Muscle layer of colon (tissue), 2 donors: ENCODE data around the gene PPP2R2C.

ENCODE experiments used
- H3K27ac ChIP-seq: one replicate; pipeline ENCODE4 v1.7.0; 2013; ENCODE audit warnings: low read depth, mild to moderate bottlenecking, low read length, moderate library complexity
- H3K27me3 ChIP-seq, 2 donors: one replicate each; pipeline ENCODE4 v1.7.0; 2013; ENCODE audit warnings: low read length in 2 of 2, mild to moderate bottlenecking in 2 of 2; ENCODE audit not compliant: insufficient read depth in 2 of 2, control insufficient read depth in 1 of 2
- H3K36me3 ChIP-seq: one replicate; pipeline ENCODE4 v1.7.0; 2013; ENCODE audit warnings: mild to moderate bottlenecking, low read length; ENCODE audit not compliant: insufficient read depth
- H3K4me1 ChIP-seq: one replicate; pipeline ENCODE4 v1.7.0; 2013; ENCODE audit warnings: mild to moderate bottlenecking, low read length; ENCODE audit not compliant: insufficient read depth
- H3K4me3 ChIP-seq, 2 donors: one replicate each; pipeline ENCODE4 v1.7.0; 2013; ENCODE audit warnings: low read length in 2 of 2, low read depth in 1 of 2, mild to moderate bottlenecking in 1 of 2, moderate library complexity in 1 of 2
- H3K9ac ChIP-seq: one replicate; pipeline ENCODE4 v1.7.0; 2013; ENCODE audit warnings: low read length
- H3K9me3 ChIP-seq: one replicate; pipeline ENCODE4 v1.7.0; 2013; ENCODE audit warnings: mild to moderate bottlenecking, low read length
- donor health status: abdominal sarcoma.
- donor health status: Adenocarcinoma of cecum.

PPP2R2C gene

DNA sequence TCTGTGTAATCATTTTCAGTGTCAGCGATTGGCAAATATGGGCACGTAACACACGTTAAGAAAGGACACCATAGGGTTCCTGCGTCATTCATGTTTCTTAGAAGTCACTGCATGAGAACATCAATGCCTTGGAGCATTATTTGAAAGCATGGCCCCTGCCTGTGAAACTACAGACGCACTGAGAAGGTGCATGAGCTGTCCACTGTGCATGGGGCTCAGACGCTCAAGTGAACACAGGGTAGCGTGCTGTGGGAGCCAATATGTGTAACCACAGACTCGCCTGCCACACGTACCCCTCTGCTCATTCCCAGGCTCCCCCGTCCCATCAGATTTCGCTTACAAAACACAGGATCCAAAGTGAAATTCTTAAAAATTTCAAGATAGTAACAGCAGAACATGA is 6.5 kb downstream of the PPP2R2C start:
- peaks cover 11 to 25% of the 10 kb centered on the region in 2 donors for H3K27me3 ChIP-seq
- H3K4me1 ChIP-seq: peaks cover 7% of the 10 kb centered on the region
- no peak overlapping the region for H3K4me3 ChIP-seq
- no peaks in the 10 kb centered on the region for H3K9me3 ChIP-seq
- no peak overlapping the region for H3K27ac ChIP-seq
- no peak overlapping the region for H3K9ac ChIP-seq
- no peaks in the 10 kb centered on the region for H3K36me3 ChIP-seq

- H3K4me1 ChIP-seq: peaks cover 1% of the 10 kb centered on the region
- H3K9me3 ChIP-seq: no peaks in the 10 kb centered on the region
- no peak overlapping the region for H3K9ac ChIP-seq
- H3K4me3 ChIP-seq: no peak overlapping the region
- peaks cover 10 to 17% of the 10 kb centered on the region in 2 donors for H3K27me3 ChIP-seq
- no peak overlapping the region for H3K27ac ChIP-seq
- H3K36me3 ChIP-seq: no peaks in the 10 kb centered on the region
These were observed 7.4 kb downstream of the PPP2R2C start for GRCh38 chr4:6464842-6465588.

DNA sequence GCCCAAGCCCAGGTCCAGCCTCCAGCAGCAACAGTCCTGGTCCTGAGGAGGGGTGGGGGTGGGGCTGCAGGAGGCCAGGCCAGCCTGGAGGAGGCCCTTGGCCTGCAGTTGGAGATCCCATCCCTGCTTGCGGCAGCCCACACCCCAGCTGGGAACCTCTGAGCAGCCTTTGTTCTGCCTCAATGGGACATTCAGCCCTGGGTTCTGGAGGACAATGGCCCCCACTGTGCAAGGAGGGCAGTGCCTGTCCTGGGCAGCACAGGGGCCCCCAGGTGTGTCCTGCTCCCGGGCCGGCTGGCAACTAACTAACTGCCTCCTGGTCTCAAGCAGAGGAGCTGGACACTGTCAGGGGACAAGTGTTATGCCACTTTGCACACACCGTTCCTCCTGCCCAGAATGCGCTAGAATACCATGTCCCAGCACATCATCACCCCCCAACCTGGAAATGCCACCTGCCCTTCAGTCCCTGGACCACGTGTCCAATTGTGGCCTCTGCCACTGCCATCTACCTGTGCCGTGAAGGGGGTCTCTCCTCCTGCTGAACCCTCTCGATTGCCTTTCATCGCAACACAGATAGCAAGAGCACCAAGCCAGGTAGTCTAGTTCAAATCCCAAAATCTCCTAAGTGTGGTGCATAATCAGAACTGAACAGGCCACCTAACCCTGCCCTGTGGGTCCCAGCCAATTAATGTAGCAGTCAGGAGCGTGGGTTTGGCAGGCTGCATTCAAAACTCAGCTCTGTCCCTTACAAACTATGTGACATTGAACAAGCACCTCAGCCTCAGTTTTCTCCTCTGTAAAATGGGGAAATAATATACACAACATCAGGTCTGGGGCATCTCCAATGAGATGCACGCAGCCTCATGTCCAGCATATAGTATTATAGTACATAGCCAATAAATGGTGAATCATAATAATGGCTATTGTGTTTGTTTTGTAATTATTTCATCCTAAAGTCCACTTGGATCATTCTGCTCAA is 8.8 kb downstream of the PPP2R2C start:
- no peak overlapping the region for H3K27ac ChIP-seq
- H3K9ac ChIP-seq: no peak overlapping the region
- peaks cover 3 to 7% of the 10 kb centered on the region in 2 donors for H3K27me3 ChIP-seq
- H3K4me3 ChIP-seq: no peak overlapping the region
- H3K9me3 ChIP-seq: no peaks in the 10 kb centered on the region
- H3K4me1 ChIP-seq: no peaks in the 10 kb centered on the region
- H3K36me3 ChIP-seq: no peaks in the 10 kb centered on the region

DNA sequence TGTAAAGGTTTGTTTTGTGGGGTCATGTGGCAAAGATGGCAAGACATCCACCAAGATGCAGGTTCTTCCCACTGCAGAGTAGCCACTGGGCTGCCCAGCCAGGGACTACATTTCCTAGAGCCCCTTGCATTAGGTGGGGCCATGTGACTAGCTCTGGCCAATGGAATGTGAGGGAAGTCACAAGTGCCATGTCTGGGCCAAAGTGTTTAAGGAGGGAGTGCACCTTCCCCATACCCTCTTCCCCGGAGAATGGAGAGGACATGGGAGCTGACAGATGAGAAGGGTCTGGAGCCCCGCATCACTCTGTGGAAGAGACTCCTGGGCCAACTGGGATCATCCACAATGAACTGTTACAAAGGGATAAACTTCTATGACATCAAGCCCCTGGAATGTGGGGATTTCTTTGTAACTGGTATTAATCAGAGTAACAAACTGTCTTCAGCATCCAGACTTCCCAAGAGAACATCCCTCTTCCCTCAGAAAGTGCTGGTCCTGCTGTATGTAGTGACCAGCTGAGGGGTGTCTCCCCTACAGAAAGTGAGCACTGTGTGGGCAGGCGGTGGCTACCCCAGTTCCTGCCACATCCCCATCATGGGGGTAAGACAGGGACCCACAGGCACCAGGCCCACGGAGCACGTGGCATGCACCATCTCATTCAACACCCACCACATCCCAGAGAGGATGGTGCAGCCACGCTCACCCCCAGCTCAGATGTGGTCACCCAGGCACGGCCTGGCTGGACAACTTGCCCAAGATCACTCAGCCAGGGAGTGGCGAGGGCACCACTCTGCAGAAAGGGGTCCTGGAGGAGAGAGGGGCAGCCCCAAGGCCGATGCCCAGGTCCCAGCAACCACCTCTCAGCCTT is 10.9 kb downstream of the PPP2R2C start:
- Histone ChIP-seq H3K27me3 (no peaks in the 10 kb centered on the region), H3K36me3 (no peaks in the 10 kb centered on the region), H3K27ac (no peak overlapping the region), H3K9me3 (no peaks in the 10 kb centered on the region), H3K4me3 (no peak overlapping the region), H3K4me1 (no peaks in the 10 kb centered on the region), H3K9ac (no peak overlapping the region)

GRCh38 chr4:6460876-6461275 is 11.5 kb downstream of the PPP2R2C start:
- H3K4me1 ChIP-seq: no peaks in the 10 kb centered on the region
- H3K9ac ChIP-seq: no peak overlapping the region
- no peaks in the 10 kb centered on the region for H3K9me3 ChIP-seq
- no peaks in the 10 kb centered on the region for H3K36me3 ChIP-seq
- H3K27ac ChIP-seq: no peak overlapping the region
- H3K4me3 ChIP-seq: no peak overlapping the region
- no peaks in the 10 kb centered on the region for H3K27me3 ChIP-seq

DNA sequence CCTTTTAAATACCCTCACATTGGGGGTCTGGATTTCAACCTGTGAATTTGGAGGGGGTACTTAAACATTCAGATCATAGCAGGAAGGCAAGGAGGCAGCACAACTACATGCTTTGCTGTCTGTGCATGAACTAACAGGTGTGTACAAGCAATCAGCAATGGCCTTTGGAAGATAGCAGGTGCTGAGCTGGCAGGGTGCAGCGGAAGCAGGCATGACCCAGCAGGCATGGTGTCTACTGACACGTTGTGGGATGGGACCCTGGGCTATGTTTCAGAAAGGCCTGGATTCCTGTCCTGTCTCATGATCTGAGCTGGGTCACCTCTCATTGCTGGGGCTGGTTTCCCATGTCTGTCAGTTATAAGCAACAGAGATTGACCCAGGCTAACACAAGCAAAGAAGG is 13.9 kb downstream of the PPP2R2C start:
- H3K9me3 ChIP-seq: no peaks in the 10 kb centered on the region
- no peak overlapping the region for H3K27ac ChIP-seq
- no peak overlapping the region for H3K4me3 ChIP-seq
- no peak overlapping the region for H3K9ac ChIP-seq
- no peaks in the 10 kb centered on the region for H3K36me3 ChIP-seq
- H3K4me1 ChIP-seq: no peaks in the 10 kb centered on the region
- no peaks in the 10 kb centered on the region for H3K27me3 ChIP-seq

- no peak overlapping the region for H3K27ac ChIP-seq
- no peaks in the 10 kb centered on the region for H3K36me3 ChIP-seq
- no peaks in the 10 kb centered on the region for H3K27me3 ChIP-seq
- H3K4me3 ChIP-seq: no peak overlapping the region
- H3K9ac ChIP-seq: no peak overlapping the region
- H3K9me3 ChIP-seq: no peaks in the 10 kb centered on the region
- no peaks in the 10 kb centered on the region for H3K4me1 ChIP-seq
These were observed 16.0 kb downstream of the PPP2R2C start for GRCh38 chr4:6456450-6456849.

DNA sequence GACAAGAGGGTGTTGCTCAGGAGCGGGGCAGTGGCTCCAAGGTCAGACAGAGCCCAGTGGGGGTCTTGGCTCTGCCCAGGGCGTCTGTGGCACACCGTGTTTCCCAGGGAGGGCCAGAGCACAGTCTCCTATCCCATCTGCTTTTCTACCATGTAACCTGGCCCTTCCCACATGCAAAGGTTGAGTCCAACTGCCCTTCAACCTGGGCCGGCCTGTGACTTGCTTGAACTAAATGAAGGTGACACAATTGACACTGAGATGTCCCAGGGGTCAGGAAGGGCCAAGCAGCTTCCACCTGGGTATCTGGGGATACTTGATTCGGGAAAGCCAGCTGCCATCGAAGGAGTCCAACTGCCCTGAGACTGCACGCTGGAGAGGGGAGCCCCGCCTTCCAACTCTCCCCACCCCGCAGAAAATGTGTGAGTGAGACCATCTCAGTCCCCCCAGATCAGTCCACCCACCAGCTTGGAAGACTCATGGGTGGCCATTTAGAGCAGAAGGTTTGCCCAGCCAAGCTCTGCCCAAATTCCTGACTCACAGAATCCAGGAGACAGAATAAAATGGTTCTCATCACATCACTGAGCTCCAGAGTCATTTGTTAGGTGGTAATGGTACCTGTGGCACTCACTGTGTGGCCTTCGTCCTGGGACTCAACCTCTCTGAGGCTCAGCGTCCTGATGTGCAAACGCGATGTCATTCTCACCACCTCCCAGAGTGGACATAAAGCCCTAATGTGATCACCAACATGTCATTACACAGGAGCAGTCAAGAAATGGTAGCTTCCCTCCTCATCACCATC is 18.1 kb downstream of the PPP2R2C start:
- no peak overlapping the region for H3K4me3 ChIP-seq
- no peaks in the 10 kb centered on the region for H3K27me3 ChIP-seq
- H3K9ac ChIP-seq: no peak overlapping the region
- H3K27ac ChIP-seq: no peak overlapping the region
- H3K9me3 ChIP-seq: no peaks in the 10 kb centered on the region
- H3K4me1 ChIP-seq: no peaks in the 10 kb centered on the region
- H3K36me3 ChIP-seq: no peaks in the 10 kb centered on the region

GRCh38 chr4:6453688-6453990 is 18.8 kb downstream of the PPP2R2C start:
- Histone ChIP-seq H3K9ac (no peak overlapping the region), H3K4me3 (no peak overlapping the region), H3K9me3 (no peaks in the 10 kb centered on the region), H3K27ac (no peak overlapping the region), H3K4me1 (no peaks in the 10 kb centered on the region), H3K27me3 (no peaks in the 10 kb centered on the region), H3K36me3 (no peaks in the 10 kb centered on the region)

DNA sequence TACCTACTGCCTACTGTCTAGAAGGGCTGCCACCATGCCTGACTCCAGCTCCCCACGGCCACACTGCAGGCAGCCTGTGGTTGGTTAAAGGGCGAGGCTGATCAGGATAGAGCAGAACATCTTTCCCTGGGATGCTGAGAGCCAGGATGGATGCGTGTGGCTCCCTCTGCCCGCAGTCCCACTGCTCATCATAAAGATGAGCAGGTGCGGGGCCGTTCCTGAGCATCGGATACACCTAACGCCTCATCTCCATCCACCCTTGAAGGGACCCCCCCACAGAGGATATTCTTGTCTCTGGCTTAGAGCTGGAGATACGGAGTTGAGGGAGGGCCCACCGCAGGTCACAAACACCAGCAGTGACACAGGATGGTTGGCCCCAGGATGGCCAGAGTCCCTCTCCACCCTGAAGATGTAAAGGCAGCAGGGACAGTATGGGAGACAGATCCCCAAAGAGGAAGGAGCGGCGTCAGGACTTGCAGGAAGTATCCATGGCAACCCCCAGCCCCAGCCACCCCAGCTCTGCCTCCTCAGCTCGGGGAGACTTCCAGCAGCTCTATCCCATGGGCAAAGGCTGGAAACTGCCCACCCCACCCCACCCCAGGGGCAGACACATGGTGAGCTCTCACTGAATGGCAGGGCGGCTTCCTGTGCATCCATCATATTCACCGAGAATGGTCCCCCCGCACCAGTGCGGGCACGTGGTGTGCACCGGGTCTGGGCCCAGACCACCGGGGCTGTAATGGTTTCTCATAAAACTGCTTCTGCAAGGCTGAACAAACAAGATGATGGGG is 19.3 kb downstream of the PPP2R2C start:
- Histone ChIP-seq H3K4me3 (no peak overlapping the region), H3K9me3 (no peaks in the 10 kb centered on the region), H3K9ac (no peak overlapping the region), H3K4me1 (no peaks in the 10 kb centered on the region), H3K27ac (no peak overlapping the region), H3K27me3 (no peaks in the 10 kb centered on the region), H3K36me3 (no peaks in the 10 kb centered on the region)
